Measurements from ENCODE around the gene WSCD2.

GRCh38 chr12:108265505-108265904 is 136.4 kb downstream of the WSCD2 start:
- no peak for TF ChIP-seq POLR2A (IDR thresholded peaks at IDR 0.05)
- TF ChIP-seq CTCF (IDR thresholded peaks at IDR 0.05) = no peak
